Liver (tissue), 9 donors: ENCODE results near the gene FBRS. TPM values are rescaled to one million over a fixed set of nuclear protein-coding genes. Genes with fewer than 3 reads are reported as not detected.

ENCODE experiments used
- DNase-seq: peaks from one replicate; pipeline ENCODE4 v3.0.0-alpha.2; 2017; ENCODE audit warnings: low spot score
- H3K27ac ChIP-seq, 2 donors: one replicate each; pipeline ENCODE4 v1.7.0; 2013; ENCODE audit warnings: inconsistent platforms in 2 of 2, low read length in 2 of 2, control low read depth in 1 of 2, low read depth in 1 of 2, mild to moderate bottlenecking in 1 of 2
- H3K27me3 ChIP-seq, 4 donors: one replicate each; pipeline versions ENCODE4 v1.6.1 to v1.7.0; 2013; ENCODE audit warnings: low read length in 3 of 4, inconsistent platforms in 1 of 4, mild to moderate bottlenecking in 1 of 4, moderate library complexity in 1 of 4; ENCODE audit not compliant: control insufficient read depth in 4 of 4, insufficient read depth in 4 of 4
- H3K36me3 ChIP-seq, 4 donors: one replicate each; pipeline versions ENCODE4 v1.6.1 to v1.7.0; 2013; ENCODE audit warnings: low read length in 3 of 4, mild to moderate bottlenecking in 3 of 4, low read depth in 1 of 4, moderate library complexity in 1 of 4; ENCODE audit not compliant: control insufficient read depth in 4 of 4, insufficient read depth in 3 of 4
- H3K4me1 ChIP-seq, 4 donors: one replicate each; pipeline versions ENCODE4 v1.6.1 to v1.7.0; 2013; ENCODE audit warnings: low read length in 3 of 4, mild to moderate bottlenecking in 3 of 4, moderate library complexity in 1 of 4; ENCODE audit not compliant: control insufficient read depth in 4 of 4, insufficient read depth in 4 of 4
- H3K4me3 ChIP-seq, 3 donors: one replicate each; pipeline versions ENCODE4 v1.6.1 to v1.7.0; 2013; ENCODE audit warnings: low read length in 3 of 3, control low read depth in 1 of 3, low read depth in 1 of 3, mild to moderate bottlenecking in 1 of 3
- H3K9ac ChIP-seq, 2 donors: one replicate each; pipeline ENCODE4 v1.7.0; 2013; ENCODE audit warnings: low read length in 2 of 2, mild to moderate bottlenecking in 2 of 2, moderate library complexity in 2 of 2, control low read depth in 1 of 2, low read depth in 1 of 2
- H3K9me3 ChIP-seq, 4 donors: one replicate each; pipeline versions ENCODE4 v1.6.1 to v1.7.0; 2013; ENCODE audit warnings: low read length in 3 of 4; ENCODE audit not compliant: control insufficient read depth in 4 of 4
- ATF3 ChIP-seq: IDR thresholded peaks from 2 replicates; pipeline ENCODE4 v1.6.1; 2016; ENCODE audit warnings: antibody characterized with exemption
- CTCF ChIP-seq: fragments of 150-350 bp; IDR thresholded peaks from 2 replicates; pipeline ENCODE4 v1.5.1; 2017; ENCODE audit warnings: improper control_type of control experiment, low read depth, low read length; ENCODE audit not compliant: missing input control
- EGR1 ChIP-seq, 2 donors: IDR thresholded peaks; 2 replicates each; pipeline ENCODE4 v1.6.1; 2016 to 2018; ENCODE audit warnings: antibody characterized with exemption in 2 of 2, low read depth in 2 of 2
- FOXA1 ChIP-seq: IDR thresholded peaks from 2 replicates; pipeline ENCODE4 v1.6.1; 2016; ENCODE audit warnings: antibody characterized with exemption
- FOXA2 ChIP-seq: IDR thresholded peaks from 2 replicates; pipeline ENCODE4 v1.6.1; 2016; ENCODE audit warnings: antibody characterized with exemption
- GABPA ChIP-seq, 2 donors: IDR thresholded peaks in 1 of 2; conservative IDR thresholded peaks in 1 of 2; 2 replicates each; pipeline ENCODE4 v1.6.1; 2016; ENCODE audit warnings: antibody characterized with exemption in 2 of 2, mild to moderate bottlenecking in 1 of 2, moderate library complexity in 1 of 2
- HNF4A ChIP-seq, 2 donors: conservative IDR thresholded peaks; 2 replicates each; pipeline ENCODE4 v1.6.1; 2016; ENCODE audit warnings: antibody characterized with exemption in 2 of 2, mild to moderate bottlenecking in 2 of 2
- HNF4G ChIP-seq: IDR thresholded peaks from 2 replicates; pipeline ENCODE4 v1.6.1; 2016; ENCODE audit warnings: antibody characterized with exemption
- JUND ChIP-seq, 2 donors: IDR thresholded peaks; 2 replicates each; pipeline ENCODE4 v1.6.1; 2016; ENCODE audit warnings: antibody characterized with exemption in 2 of 2
- MAX ChIP-seq: IDR thresholded peaks from 2 replicates; pipeline ENCODE4 v1.6.1; 2016; ENCODE audit warnings: antibody characterized with exemption
- NR2F2 ChIP-seq: IDR thresholded peaks from 2 replicates; pipeline ENCODE4 v1.6.1; 2016; ENCODE audit warnings: antibody characterized with exemption
- RAD21 ChIP-seq, 2 donors: IDR thresholded peaks; 2 replicates each; pipeline ENCODE4 v1.6.1; 2016; ENCODE audit warnings: antibody characterized with exemption in 2 of 2, mild to moderate bottlenecking in 2 of 2
- RXRA ChIP-seq, 2 donors: IDR thresholded peaks; 2 replicates each; pipeline ENCODE4 v1.6.1; 2017 to 2018; ENCODE audit warnings: antibody characterized with exemption in 2 of 2, mild to moderate bottlenecking in 1 of 2
- SP1 ChIP-seq: IDR thresholded peaks from 2 replicates; pipeline ENCODE4 v1.6.1; 2018; ENCODE audit warnings: antibody characterized with exemption, mild to moderate bottlenecking
- TAF1 ChIP-seq: conservative IDR thresholded peaks from 2 replicates; pipeline ENCODE4 v1.6.1; 2016; ENCODE audit warnings: antibody characterized with exemption, mild to moderate bottlenecking
- YY1 ChIP-seq: IDR thresholded peaks from 2 replicates; pipeline ENCODE4 v1.6.1; 2016; ENCODE audit warnings: antibody characterized with exemption, mild to moderate bottlenecking
- ZBTB33 ChIP-seq: IDR thresholded peaks from 2 replicates; pipeline ENCODE4 v1.6.1; 2016; ENCODE audit warnings: antibody characterized with exemption
- WGBS: extraction: QIAGEN DNeasy Blood & Tissue Kit; methylation state at CpG from one replicate; pipeline ENCODE4 v1.1.7; 2013; 5-methylcytosine and 5-hydroxymethylcytosine counted together
- polyA plus RNA-seq, 2 donors: library from polyadenylated mRNA; stranded (reverse) in 1 of 2; unstranded in 1 of 2; fragments of 200-250 nt in 1 of 2; fragments of >200 nt in 1 of 2; fragmentation: Nextera tagmentation in 1 of 2; extraction: Ambion mirVana in 1 of 2; gene quantifications; one replicate each; pipeline versions ENCODE4 v1.2.1 to v1.2.3, GENCODE V29; 2013 to 2015
- total RNA-seq, 2 donors: library from RNA; depleted of rRNA; stranded (reverse); fragments of >200 nt; gene quantifications; one replicate each; pipeline ENCODE4 v1.2.3, GENCODE V29; 2014
- donor health status: healthy.
- donor health status: healthy.
- donor health status: healthy.
- donor health status: healthy.
- donor health status: healthy.

Gene FBRS
- total and polyA plus RNA-seq, 4 donors: 4.1 to 15.5 (median 11.2) TPM

GRCh38 chr16:30678586-30678970 is 20.3 kb downstream of the FBRS start:
- Histone ChIP-seq H3K9ac (no peak overlapping the region), H3K27ac (no peak overlapping the region), H3K4me3 (no peak overlapping the region), H3K36me3 (no peaks in the 10 kb centered on the region), H3K4me1 (no peaks in the 10 kb centered on the region), H3K27me3 (no peaks in the 10 kb centered on the region), H3K9me3 (no peaks in the 10 kb centered on the region)
- TF ChIP-seq RAD21 (IDR thresholded peaks at IDR 0.05) (no peak), FOXA1 (no peak), HNF4G (no peak), NR2F2 (no peak), ATF3 (no peak), CTCF (no peak), FOXA2 (no peak), HNF4A (conservative IDR thresholded peaks at IDR 0.05) (no peak), JUND (IDR thresholded peaks at IDR 0.05) (no peak), MAX (no peak), ZBTB33 (no peak), GABPA (IDR thresholded peaks at IDR 0.05 in 1 of 2, conservative IDR thresholded peaks at IDR 0.05 in 1 of 2) (no peak), TAF1 (no peak), EGR1 (IDR thresholded peaks at IDR 0.05; ENCODE audit: low read depth in 2 of 2) (no peak), YY1 (no peak), SP1 (no peak), RXRA (IDR thresholded peaks at IDR 0.05) (no peak)
- 82% methylated on average over 3 of the region's 3 CpGs for WGBS
- DNase-seq: no peak

GRCh38 chr16:30680326-30680725 is 22.1 kb downstream of the FBRS start:
- Histone ChIP-seq H3K9me3 (no peaks in the 10 kb centered on the region), H3K4me1 (no peaks in the 10 kb centered on the region), H3K9ac (no peak overlapping the region), H3K36me3 (no peaks in the 10 kb centered on the region), H3K27ac (no peak overlapping the region), H3K27me3 (no peaks in the 10 kb centered on the region), H3K4me3 (no peak overlapping the region)
- WGBS: 98% methylated on average over 3 of the region's 3 CpGs
- no peak for TF ChIP-seq GABPA (IDR thresholded peaks at IDR 0.05 in 1 of 2, conservative IDR thresholded peaks at IDR 0.05 in 1 of 2)
- TF ChIP-seq TAF1: no peak
- TF ChIP-seq HNF4A (conservative IDR thresholded peaks at IDR 0.05): no peak
- TF ChIP-seq SP1: no peak
- no peak for TF ChIP-seq ATF3
- TF ChIP-seq JUND (IDR thresholded peaks at IDR 0.05): no peak
- no peak for DNase-seq
